CD8-positive, alpha-beta memory T cell (primary cell): ENCODE measurements around the gene FLOT1. TPM values are rescaled to one million over a fixed set of nuclear protein-coding genes. Genes with fewer than 3 reads are reported as not detected.

Source experiments
- CTCF ChIA-PET: fragments of 350-600 bp; sonication (Branson Sonifier 250); formaldehyde crosslinking; loops from one replicate; lab custom pipeline; 2021; ENCODE audit warnings: antibody characterized with exemption; lab: Charles Lee
- POLR2A ChIA-PET: fragments of 350-600 bp; sonication (Branson Sonifier 250); formaldehyde crosslinking; loops from one replicate; lab custom pipeline; 2021; ENCODE audit warnings: antibody characterized with exemption; lab: Charles Lee
- DNase-seq, 5 donors: peaks; one replicate each; pipeline versions ENCODE4 v3.0.0 to v3.0.0-alpha.2; 2020 to 2022; ENCODE audit warnings: mixed read lengths in 1 of 5
- H3K27ac ChIP-seq: one replicate; pipeline ENCODE4 v1.7.0; 2013; ENCODE audit warnings: low read depth, mild to moderate bottlenecking, low read length, moderate library complexity
- H3K27me3 ChIP-seq: 2 replicates; pipeline ENCODE4 v1.7.0; 2013; ENCODE audit warnings: low read length, mild to moderate bottlenecking; ENCODE audit not compliant: insufficient read depth, poor library complexity, severe bottlenecking
- H3K36me3 ChIP-seq: 2 replicates; pipeline ENCODE4 v1.7.0; 2013; ENCODE audit warnings: mild to moderate bottlenecking, low read length, moderate library complexity; ENCODE audit not compliant: insufficient read depth
- H3K4me1 ChIP-seq: 2 replicates; pipeline ENCODE4 v1.7.0; 2013; ENCODE audit warnings: mild to moderate bottlenecking, low read length, moderate library complexity; ENCODE audit not compliant: insufficient read depth
- H3K4me3 ChIP-seq: 2 replicates; pipeline ENCODE4 v1.7.0; 2013; ENCODE audit warnings: mild to moderate bottlenecking, low read length
- H3K9me3 ChIP-seq: 2 replicates; pipeline ENCODE4 v1.7.0; 2013; ENCODE audit warnings: mild to moderate bottlenecking, low read length
- H3K27ac Mint-ChIP-seq, 8 donors: one replicate each; pipeline ENCODE4 v1.8.0; 2020 to 2021; ENCODE audit warnings: mixed read lengths in 8 of 8, mild to moderate bottlenecking in 6 of 8, inconsistent platforms in 3 of 8, moderate library complexity in 3 of 8
- H3K27me3 Mint-ChIP-seq, 2 donors: one replicate each; pipeline ENCODE4 v1.8.0; 2020 to 2021; ENCODE audit warnings: mixed read lengths in 2 of 2, mild to moderate bottlenecking in 1 of 2, moderate library complexity in 1 of 2
- H3K36me3 Mint-ChIP-seq, 3 donors: one replicate each; pipeline ENCODE4 v1.8.0; 2020 to 2021; ENCODE audit warnings: mixed read lengths in 3 of 3, inconsistent platforms in 1 of 3, mild to moderate bottlenecking in 1 of 3
- H3K4me1 Mint-ChIP-seq, 3 donors: one replicate each; pipeline ENCODE4 v1.8.0; 2020 to 2021; ENCODE audit warnings: mixed read lengths in 3 of 3, inconsistent platforms in 1 of 3, mild to moderate bottlenecking in 1 of 3
- H3K4me3 Mint-ChIP-seq, 7 donors: one replicate each; pipeline ENCODE4 v1.8.0; 2020 to 2021; ENCODE audit warnings: mixed read lengths in 7 of 7, mild to moderate bottlenecking in 6 of 7, moderate library complexity in 4 of 7, inconsistent platforms in 2 of 7
- H3K9me3 Mint-ChIP-seq, 5 donors: one replicate each; pipeline ENCODE4 v1.8.0; 2020 to 2022; ENCODE audit warnings: mixed read lengths in 5 of 5, mild to moderate bottlenecking in 3 of 5, moderate library complexity in 2 of 5, inconsistent platforms in 1 of 5
- polyA plus RNA-seq: library from polyadenylated mRNA; unstranded; fragments of 300-500 nt; fragmentation: Illumina TruSeq; gene quantifications from one replicate; pipeline ENCODE4 v1.2.3, GENCODE V29; 2021
- total RNA-seq, 2 experiments: library from RNA; stranded (reverse); gene quantifications; one replicate each; pipeline ENCODE4 v1.2.3, GENCODE V29; 2021

Gene FLOT1
- total and polyA plus RNA-seq, 3 experiments from 2014 or later: 104 to 155 (median 154) TPM

DNA sequence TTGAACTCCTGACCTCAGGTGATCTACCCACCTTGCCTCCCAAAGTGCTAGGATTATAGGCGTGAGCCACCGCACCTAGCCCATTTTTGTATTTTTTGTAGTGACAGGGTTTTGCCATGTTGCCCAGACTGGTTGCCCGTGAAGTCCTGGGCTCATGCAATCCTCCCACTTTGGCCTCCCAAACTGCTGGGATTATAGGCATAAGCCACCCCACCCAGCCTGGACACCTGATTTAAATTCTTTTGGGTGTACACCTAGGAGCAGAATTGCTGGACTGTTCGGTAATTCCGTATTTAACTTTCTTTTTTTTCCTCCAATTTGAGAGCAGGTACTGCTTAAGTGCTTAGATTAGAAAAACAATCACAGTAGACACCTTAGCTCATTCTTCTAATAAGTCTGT lies 46.1 kb downstream of the FLOT1 start:
- ChIA-PET POLR2A (no interaction called here), CTCF (interaction anchor here (1.4 to 1.6 kb wide), 2 partner anchors 8 to 34 kb away, joined by 3 to 6 read pairs; no protein-coding TSS in a partner anchor)
- peaks cover 0 to 13% (median 2%) of the 10 kb centered on the region in 3 donors for H3K36me3 Mint-ChIP-seq
- Histone ChIP-seq H3K27ac (no peak overlapping the region), H3K27me3 (no peaks in the 10 kb centered on the region), H3K4me3 (no peak overlapping the region), H3K4me1 (peaks cover under 1% of the 10 kb centered on the region), H3K36me3 (peaks cover 3% of the 10 kb centered on the region), H3K9me3 (no peaks in the 10 kb centered on the region)
- H3K4me3 Mint-ChIP-seq: no peak overlapping the region
- peaks cover 3 to 7% (median 3%) of the 10 kb centered on the region in 3 donors for H3K4me1 Mint-ChIP-seq
- H3K27ac Mint-ChIP-seq: no peak overlapping the region
- DNase-seq: no peak
- H3K27me3 Mint-ChIP-seq: no peaks in the 10 kb centered on the region
- H3K9me3 Mint-ChIP-seq: no peaks in the 10 kb centered on the region

DNA sequence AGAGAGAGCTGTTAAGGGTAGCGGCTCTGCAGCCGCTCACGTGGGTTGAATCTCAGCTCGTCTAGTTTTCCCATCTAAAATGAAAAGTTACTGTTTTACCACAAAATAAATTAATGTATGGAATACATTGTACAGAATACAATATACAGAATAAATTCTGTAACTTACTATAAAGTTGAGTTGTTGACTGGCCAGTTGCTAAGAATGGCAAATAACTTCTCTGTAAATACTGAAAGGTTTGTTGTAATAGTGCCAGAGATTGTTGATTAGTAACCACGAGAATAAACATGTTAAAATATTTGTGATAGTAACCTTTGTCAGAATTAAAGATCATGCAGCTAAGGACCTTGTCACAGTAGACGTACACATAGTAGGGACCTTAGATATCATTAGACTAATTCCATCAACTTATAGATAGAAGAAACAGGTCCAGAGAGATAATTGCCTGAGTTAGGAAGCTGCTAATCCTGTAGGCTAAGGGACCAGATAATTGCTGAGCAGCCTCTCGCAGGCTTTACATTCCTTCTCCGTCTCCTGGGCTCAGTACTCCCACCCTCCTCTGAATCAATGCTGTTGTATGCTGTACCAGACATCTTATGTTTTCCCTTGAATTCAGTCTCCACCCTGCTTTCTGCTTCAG lies 51.2 kb downstream of the FLOT1 start:
- ChIA-PET CTCF (interaction anchor here (1.4 to 3.1 kb wide), 4 partner anchors 11 to 31 kb away, joined by 3 to 21 read pairs (median 10); no protein-coding TSS in a partner anchor), POLR2A (interaction anchor here (0.7 to 1.5 kb wide), 4 partner anchors 9 to 31 kb away, joined by 3 to 8 read pairs (median 4); partner anchors contain the start of genes MDC1 and TUBB)
- Histone ChIP-seq H3K9me3 (no peaks in the 10 kb centered on the region), H3K4me3 (peak overlapping the region; percentile 37), H3K4me1 (peaks cover 37% of the 10 kb centered on the region), H3K36me3 (no peaks in the 10 kb centered on the region), H3K27ac (peak overlapping the region; percentile 24), H3K27me3 (no peaks in the 10 kb centered on the region)
- no peak for DNase-seq
- Mint-ChIP-seq H3K27ac (peak overlapping the region; percentile 43 to 99 (median 84)), H3K27me3 (no peaks in the 10 kb centered on the region), H3K4me1 (peaks cover 40 to 50% (median 40%) of the 10 kb centered on the region in 3 donors), H3K36me3 (peaks cover 0 to 7% (median 2%) of the 10 kb centered on the region in 3 donors), H3K9me3 (no peaks in the 10 kb centered on the region), H3K4me3 (peak overlapping the region; percentile 81 to 99 (median 86))

DNA sequence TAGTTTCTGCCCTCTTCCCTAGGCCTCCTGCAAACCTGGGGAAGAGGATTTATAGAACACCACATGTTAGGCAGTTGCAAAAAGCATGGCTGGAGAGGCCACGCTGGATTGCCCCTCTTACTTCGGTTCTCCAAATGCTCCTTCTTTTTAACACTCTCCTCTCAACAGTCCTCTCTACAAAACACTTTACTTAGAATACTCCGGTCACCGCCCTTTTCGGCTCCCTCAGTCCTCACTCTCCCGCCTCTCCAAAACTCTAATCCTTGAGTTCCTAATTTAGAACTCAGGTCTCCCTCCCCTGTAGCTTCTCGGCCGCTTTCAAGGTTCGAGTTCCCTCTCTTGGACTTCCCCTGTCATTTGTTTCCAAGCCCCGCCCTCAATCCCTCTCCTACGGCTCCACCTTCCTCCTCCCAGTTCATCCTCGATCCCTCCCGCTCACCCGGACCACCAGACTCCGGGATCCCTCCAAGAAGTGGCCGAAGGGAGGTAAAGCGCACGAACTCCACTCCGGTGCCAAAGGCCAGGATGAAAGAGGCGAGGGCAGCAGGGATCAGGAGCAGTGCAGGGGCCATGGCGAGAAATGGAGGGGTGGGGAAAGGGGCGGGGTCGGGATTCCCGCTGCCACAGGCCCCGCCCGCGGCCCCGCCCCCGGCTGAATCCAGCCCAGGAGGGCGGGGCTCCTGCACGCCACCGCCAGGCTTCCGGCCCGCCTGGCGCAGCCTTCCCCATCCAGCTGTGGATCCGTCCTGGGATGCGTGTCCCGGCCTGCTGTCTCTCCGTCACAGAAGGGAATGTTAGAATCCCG lies 51.9 kb downstream of the FLOT1 start, which contains the start of gene NRM:
NRM (minus strand) TSS at position 582 of the 805 bp plus-strand sequence; CDS start at position 572, 10 bp downstream.
- H3K27me3 ChIP-seq: no peaks in the 10 kb centered on the region

DNA sequence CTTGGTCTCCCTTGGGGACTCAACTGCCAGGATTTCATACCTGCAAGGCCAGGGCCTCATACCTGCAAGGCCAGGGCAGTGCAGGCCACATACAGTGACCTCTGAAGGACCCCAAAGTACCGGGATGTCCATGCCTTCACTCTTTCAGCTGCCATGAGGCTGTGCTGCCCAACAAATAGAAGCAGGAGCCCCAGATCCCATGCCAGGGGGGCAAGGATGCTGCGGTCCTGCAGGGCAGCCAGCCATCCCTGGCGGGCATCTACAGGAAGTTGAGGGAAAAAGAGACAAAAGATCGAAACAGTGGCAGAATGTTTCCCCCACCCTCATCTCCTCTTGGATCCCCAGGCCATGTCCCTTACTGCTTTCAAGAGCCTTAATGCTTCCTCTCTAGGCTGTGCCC lies 52.5 kb downstream of the FLOT1 start:
- Histone ChIP-seq H3K4me3 (peak overlapping the region; percentile 37), H3K9me3 (no peaks in the 10 kb centered on the region), H3K27ac (peak overlapping the region; percentile 24), H3K4me1 (peaks cover 37% of the 10 kb centered on the region), H3K27me3 (no peaks in the 10 kb centered on the region), H3K36me3 (no peaks in the 10 kb centered on the region)
- POLR2A ChIA-PET: interaction anchor here (1.0 kb wide), 1 partner anchor 27 kb away, joined by 3 read pairs; the partner anchor contains the start of gene MDC1
- no peaks in the 10 kb centered on the region for H3K27me3 Mint-ChIP-seq
- H3K27ac Mint-ChIP-seq: peak overlapping the region; percentile 58 to 99 (median 94)
- peaks cover 0 to 21% (median 2%) of the 10 kb centered on the region in 3 donors for H3K36me3 Mint-ChIP-seq
- CTCF ChIA-PET: interaction anchor here (1.4 to 3.1 kb wide), 5 partner anchors 10 to 33 kb away, joined by 3 to 23 read pairs (median 21); no protein-coding TSS in a partner anchor
- H3K9me3 Mint-ChIP-seq: no peaks in the 10 kb centered on the region
- H3K4me1 Mint-ChIP-seq: peaks cover 40 to 53% (median 40%) of the 10 kb centered on the region in 3 donors
- DNase-seq: no peak
- peak overlapping the region; percentile 81 to 100 (median 90) for H3K4me3 Mint-ChIP-seq

More for the DNA sequence above, 51.9 kb downstream of the FLOT1 start, which contains the start of gene NRM:
- Histone ChIP-seq H3K27ac (peak within 1 kb of the TSS; percentile 24), H3K36me3 (no peaks in the 10 kb centered on the region), H3K4me3 (peak within 1 kb of the TSS; percentile 37), H3K9me3 (no peaks in the 10 kb centered on the region), H3K4me1 (peaks cover 37% of the 10 kb centered on the region)
- Mint-ChIP-seq H3K27me3 (no peaks in the 10 kb centered on the region), H3K4me1 (peaks cover 40 to 53% (median 40%) of the 10 kb centered on the region in 3 donors), H3K36me3 (peaks cover 0 to 15% (median 2%) of the 10 kb centered on the region in 3 donors), H3K9me3 (no peaks in the 10 kb centered on the region), H3K27ac (peak within 1 kb of the TSS; percentile 58 to 99 (median 96)), H3K4me3 (peak within 1 kb of the TSS; percentile 81 to 100 (median 90))
- ChIA-PET CTCF (interaction anchor here (1.4 to 3.1 kb wide), 5 partner anchors 9 to 32 kb away, joined by 3 to 21 read pairs (median 4); no protein-coding TSS in a partner anchor), POLR2A (interaction anchor here (0.7 to 1.5 kb wide), 4 partner anchors 9 to 31 kb away, joined by 3 to 8 read pairs (median 4); partner anchors contain the start of genes MDC1 and TUBB)
- peak; percentile 54 to 76 (median 68) for DNase-seq

DNA sequence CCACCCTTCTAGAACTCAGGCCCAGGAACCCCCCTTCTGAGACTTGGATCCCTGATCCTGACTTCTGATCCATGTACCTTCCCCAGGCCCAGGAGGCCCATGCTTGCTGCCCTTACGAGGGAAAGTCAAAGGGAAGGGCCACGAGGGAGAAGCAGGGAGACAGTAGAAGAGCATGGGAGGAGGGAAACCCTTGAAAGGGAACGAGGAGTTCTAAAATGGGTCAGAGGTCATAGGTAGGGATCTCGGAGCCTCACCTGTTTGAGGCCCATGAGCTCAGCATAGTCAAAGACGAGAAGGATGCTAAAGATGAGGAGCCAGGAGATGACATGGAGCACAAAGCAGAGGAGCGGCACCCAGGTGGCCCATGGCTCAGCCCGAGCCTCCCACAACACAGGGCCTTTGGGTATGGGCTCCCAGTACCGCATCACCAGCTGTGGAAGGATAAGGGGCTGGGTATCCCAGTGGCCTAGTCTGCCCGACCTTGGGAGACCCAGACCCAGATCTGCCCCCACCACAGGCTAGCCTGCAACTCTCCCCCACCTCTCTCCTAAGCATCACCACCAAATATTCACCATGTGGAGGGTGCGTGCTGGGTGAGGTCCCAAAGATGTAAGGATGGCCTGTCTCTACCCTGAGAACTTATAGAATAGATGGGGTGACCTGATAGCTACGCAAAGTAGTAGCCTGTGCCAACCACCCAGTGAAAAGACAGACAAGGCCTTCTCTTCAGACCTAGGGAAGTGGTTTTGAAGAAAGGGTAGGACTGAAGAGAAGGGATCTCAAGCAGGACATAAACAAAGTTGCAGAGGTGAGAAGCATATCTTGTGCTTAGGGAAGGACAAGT lies 53.2 kb downstream of the FLOT1 start:
- Histone ChIP-seq H3K4me1 (peaks cover 37% of the 10 kb centered on the region), H3K27ac (no peak overlapping the region), H3K27me3 (no peaks in the 10 kb centered on the region), H3K36me3 (no peaks in the 10 kb centered on the region), H3K9me3 (no peaks in the 10 kb centered on the region), H3K4me3 (no peak overlapping the region)
- DNase-seq: no peak
- H3K4me3 Mint-ChIP-seq: peak overlapping the region; percentile 81 to 100 (median 99)
- POLR2A ChIA-PET: interaction anchor here (1.0 kb wide), 1 partner anchor 28 kb away, joined by 3 read pairs; the partner anchor contains the start of gene MDC1
- H3K9me3 Mint-ChIP-seq: no peaks in the 10 kb centered on the region
- CTCF ChIA-PET: interaction anchor here (1.0 to 3.1 kb wide), 4 partner anchors 10 to 42 kb away, joined by 3 to 23 read pairs (median 13); no protein-coding TSS in a partner anchor
- H3K4me1 Mint-ChIP-seq: peaks cover 40 to 53% (median 40%) of the 10 kb centered on the region in 3 donors
- peak overlapping the region; percentile 86 to 99 (median 96) for H3K27ac Mint-ChIP-seq
- no peaks in the 10 kb centered on the region for H3K27me3 Mint-ChIP-seq
- H3K36me3 Mint-ChIP-seq: peaks cover under 1 to 26% (median 2%) of the 10 kb centered on the region in 3 donors

DNA sequence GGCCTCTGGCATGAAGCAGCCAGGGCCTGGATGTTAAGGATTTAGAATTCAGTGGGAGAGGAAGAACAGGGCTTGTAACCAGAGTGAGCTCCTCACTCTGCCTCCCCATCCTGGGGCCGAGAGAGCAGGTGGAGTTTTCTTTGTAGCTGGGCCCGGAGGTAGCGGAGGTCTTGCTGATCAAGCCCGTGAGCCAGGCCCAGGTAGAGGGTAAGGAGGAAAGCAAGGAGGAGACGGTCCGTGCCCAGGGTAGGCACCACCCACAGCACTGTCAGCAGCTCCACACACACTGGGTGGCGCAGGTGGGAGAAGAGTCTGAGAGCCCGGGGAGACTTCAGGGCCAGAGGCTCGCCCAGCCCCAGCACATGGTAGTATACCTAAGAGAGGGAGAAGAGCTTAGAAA lies 53.9 kb downstream of the FLOT1 start:
- Mint-ChIP-seq H3K9me3 (no peaks in the 10 kb centered on the region), H3K36me3 (peaks cover 3 to 32% (median 5%) of the 10 kb centered on the region in 3 donors), H3K4me3 (peak overlapping the region; percentile 95 to 100 (median 99)), H3K4me1 (peaks cover 40 to 53% (median 40%) of the 10 kb centered on the region in 3 donors), H3K27me3 (no peaks in the 10 kb centered on the region), H3K27ac (peak overlapping the region; percentile 91 to 99 (median 94))
- CTCF ChIA-PET: interaction anchor here (1.0 to 3.1 kb wide), 5 partner anchors 10 to 42 kb away, joined by 3 to 23 read pairs (median 4); partner anchors contain the start of gene MDC1
- H3K27me3 ChIP-seq: no peaks in the 10 kb centered on the region
- POLR2A ChIA-PET: interaction anchor here (1.5 kb wide), 1 partner anchor 10 kb away, joined by 4 read pairs; no protein-coding TSS in a partner anchor
- no peaks in the 10 kb centered on the region for H3K9me3 ChIP-seq
- no peak overlapping the region for H3K4me3 ChIP-seq
- peaks cover 37% of the 10 kb centered on the region for H3K4me1 ChIP-seq
- H3K36me3 ChIP-seq: no peaks in the 10 kb centered on the region
- peak overlapping the region; percentile 90 for H3K27ac ChIP-seq
- DNase-seq: peak in 1 of 5 donors; percentile 8
